ENCODE data around the gene KY. TPM values are rescaled to one million over a fixed set of nuclear protein-coding genes. Genes with fewer than 3 reads are reported as not detected.

KY gene
- total RNA-seq, 1 experiment from 2014 or later: not detected

DNA sequence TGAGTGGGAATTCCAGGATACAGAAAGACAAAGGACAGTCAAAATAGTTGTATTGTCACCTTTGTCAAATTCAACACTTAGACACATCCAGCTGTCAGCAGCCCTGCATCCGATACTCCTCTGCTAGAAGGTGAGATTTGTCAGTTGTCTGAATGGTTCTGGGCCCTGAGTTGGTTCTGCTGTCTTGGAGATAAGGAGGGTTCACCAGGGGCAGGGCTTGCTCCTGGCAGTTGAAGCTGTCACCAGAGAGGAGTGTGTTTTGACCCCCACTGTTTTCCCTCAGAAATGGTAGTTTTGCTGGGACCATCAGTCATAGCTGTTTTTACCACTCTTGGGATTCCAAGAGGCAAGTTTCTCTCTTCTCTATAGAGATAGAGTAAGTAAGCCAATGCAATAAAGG lies 3.2 kb upstream of the KY start:
- Histone ChIP-seq H3K27ac (ENCODE audit: low read depth, low read length, poor library complexity, severe bottlenecking) (no peak overlapping the region), H3K4me1 (ENCODE audit: insufficient read depth, low read length, poor library complexity, severe bottlenecking) (no peaks in the 10 kb centered on the region), H3K36me3 (ENCODE audit: insufficient read depth, low read length, poor library complexity, severe bottlenecking) (no peaks in the 10 kb centered on the region), H3K9me3 (ENCODE audit: low read depth, low read length, poor library complexity, severe bottlenecking) (no peaks in the 10 kb centered on the region), H3K27me3 (replicated peaks; ENCODE audit: insufficient read depth, low read depth, low read length, poor library complexity) (peaks cover 51% of the 10 kb centered on the region), H3K4me3 (ENCODE audit: low read depth, low read length, poor library complexity, severe bottlenecking) (no peak overlapping the region)
- no peak for DNase-seq (ENCODE audit: low spot score)
- CTCF ChIA-PET: no interaction called here
- intact Hi-C loops (cut with micrococcal nuclease; ENCODE audit: unreplicated experiment): no loop called here
- no peak for TF ChIP-seq EZH2 (IDR thresholded peaks at IDR 0.05; ENCODE audit: borderline replicate concordance, low read depth, low read length, poor library complexity, severe bottlenecking)
- TF ChIP-seq CTCF (conservative IDR thresholded peaks at IDR 0.05; ENCODE audit: low read depth, low read length): no peak
- BruUV-seq (replicated peaks): no TSS peak
- POLR2A ChIA-PET (ENCODE audit: low non-redundant PET): no interaction called here

DNA sequence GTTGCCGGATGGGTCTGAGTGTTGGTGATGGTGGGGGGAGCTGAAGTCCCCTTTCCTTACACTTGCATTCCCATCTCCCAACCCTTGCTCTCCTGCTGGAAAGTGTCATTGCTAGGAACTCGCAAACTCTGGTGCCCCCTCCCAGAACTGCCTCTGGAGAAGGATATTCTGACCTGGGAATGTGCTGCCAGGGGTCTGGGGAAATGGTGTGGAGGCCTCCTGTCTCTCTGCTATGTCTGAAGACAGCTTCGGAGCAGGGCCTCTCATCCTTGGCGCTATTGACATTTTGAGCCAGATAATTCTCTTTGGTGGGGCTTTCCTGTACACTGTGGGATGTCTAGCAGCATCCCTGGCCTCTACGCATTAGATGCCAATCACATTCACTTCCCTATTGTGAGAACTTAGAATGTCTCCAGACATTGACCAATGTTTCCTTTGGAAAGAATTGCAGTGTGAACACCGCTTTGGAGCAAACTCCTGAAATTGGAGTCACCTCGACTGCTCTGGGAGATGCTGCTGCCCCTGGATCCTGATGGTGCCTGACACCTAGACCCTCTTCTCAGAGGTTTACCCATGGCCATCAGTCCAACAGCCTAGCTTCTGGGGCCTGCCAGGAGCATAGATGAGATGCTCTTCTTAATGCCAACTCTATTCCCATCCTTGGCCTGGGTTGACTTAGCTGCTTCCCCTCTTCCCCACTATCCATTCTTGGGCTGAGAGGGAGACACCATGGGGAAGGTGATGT lies 2.2 kb upstream of the KY start:
- CTCF ChIA-PET: no interaction called here

GRCh38 chr3:134652409-134652831 lies 1.6 kb upstream of the KY start:
- no peaks in the 10 kb centered on the region for H3K36me3 ChIP-seq (ENCODE audit: insufficient read depth, low read length, poor library complexity, severe bottlenecking)
- POLR2A ChIA-PET (ENCODE audit: low non-redundant PET): no interaction called here
- no peaks in the 10 kb centered on the region for H3K9me3 ChIP-seq (ENCODE audit: low read depth, low read length, poor library complexity, severe bottlenecking)
- intact Hi-C loops (cut with micrococcal nuclease; ENCODE audit: unreplicated experiment): no loop called here
- DNase-seq (ENCODE audit: low spot score): no peak
- H3K4me1 ChIP-seq (ENCODE audit: insufficient read depth, low read length, poor library complexity, severe bottlenecking): no peaks in the 10 kb centered on the region
- TF ChIP-seq EZH2 (IDR thresholded peaks at IDR 0.05; ENCODE audit: borderline replicate concordance, low read depth, low read length, poor library complexity, severe bottlenecking) (no peak), CTCF (conservative IDR thresholded peaks at IDR 0.05; ENCODE audit: low read depth, low read length) (no peak)
- peaks cover 55% of the 10 kb centered on the region for H3K27me3 ChIP-seq (replicated peaks; ENCODE audit: insufficient read depth, low read depth, low read length, poor library complexity)
- CTCF ChIA-PET: interaction anchor here (1.0 kb wide), 1 partner anchor 51 kb away, joined by 5 read pairs; no protein-coding TSS in a partner anchor
- no peak overlapping the region for H3K4me3 ChIP-seq (ENCODE audit: low read depth, low read length, poor library complexity, severe bottlenecking)
- no TSS peak for BruUV-seq (replicated peaks)
- no peak overlapping the region for H3K27ac ChIP-seq (ENCODE audit: low read depth, low read length, poor library complexity, severe bottlenecking)

More for the DNA sequence above, 2.2 kb upstream of the KY start:
- no peak for TF ChIP-seq CTCF (conservative IDR thresholded peaks at IDR 0.05; ENCODE audit: low read depth, low read length)
- H3K27me3 ChIP-seq (replicated peaks; ENCODE audit: insufficient read depth, low read depth, low read length, poor library complexity): peaks cover 55% of the 10 kb centered on the region
- H3K36me3 ChIP-seq (ENCODE audit: insufficient read depth, low read length, poor library complexity, severe bottlenecking): no peaks in the 10 kb centered on the region
- POLR2A ChIA-PET (ENCODE audit: low non-redundant PET): no interaction called here
- BruUV-seq (replicated peaks): no TSS peak
- no peak for DNase-seq (ENCODE audit: low spot score)
- intact Hi-C loops (cut with micrococcal nuclease; ENCODE audit: unreplicated experiment): no loop called here
- no peak overlapping the region for H3K4me3 ChIP-seq (ENCODE audit: low read depth, low read length, poor library complexity, severe bottlenecking)
- no peak overlapping the region for H3K27ac ChIP-seq (ENCODE audit: low read depth, low read length, poor library complexity, severe bottlenecking)
- no peaks in the 10 kb centered on the region for H3K4me1 ChIP-seq (ENCODE audit: insufficient read depth, low read length, poor library complexity, severe bottlenecking)
- H3K9me3 ChIP-seq (ENCODE audit: low read depth, low read length, poor library complexity, severe bottlenecking): no peaks in the 10 kb centered on the region
